Astrocyte of the cerebellum (primary cell): ENCODE data around the gene CDYL2.

Experiments used
- DNase-seq: peaks from one replicate; pipeline ENCODE4 v3.0.0-alpha.2; 2011; ENCODE audit warnings: low read depth
- H3K4me3 ChIP-seq: 2 replicates; pipeline ENCODE4 v1.5.1; 2011; ENCODE audit warnings: mild to moderate bottlenecking, low read depth, low read length, moderate library complexity
- in situ Hi-C: cut with HindIII; loops from 2 replicates; pipeline ENCODE4 v1.10.0; 2017; ENCODE audit warnings: low sequenced_read_pairs
- TF ChIP-seq, protein P1 (sequence below): IDR thresholded peaks from 2 replicates; pipeline ENCODE4 v1.5.1; 2012; ENCODE audit warnings: low read length, low read depth, moderate library complexity, mild to moderate bottlenecking; ENCODE audit errors: missing control alignments

Gene CDYL2

GRCh38 chr16:80556481-80556880, 247.9 kb downstream of the CDYL2 start:
- in situ Hi-C loops, result no loop called here
- TF ChIP-seq, protein P1, sequence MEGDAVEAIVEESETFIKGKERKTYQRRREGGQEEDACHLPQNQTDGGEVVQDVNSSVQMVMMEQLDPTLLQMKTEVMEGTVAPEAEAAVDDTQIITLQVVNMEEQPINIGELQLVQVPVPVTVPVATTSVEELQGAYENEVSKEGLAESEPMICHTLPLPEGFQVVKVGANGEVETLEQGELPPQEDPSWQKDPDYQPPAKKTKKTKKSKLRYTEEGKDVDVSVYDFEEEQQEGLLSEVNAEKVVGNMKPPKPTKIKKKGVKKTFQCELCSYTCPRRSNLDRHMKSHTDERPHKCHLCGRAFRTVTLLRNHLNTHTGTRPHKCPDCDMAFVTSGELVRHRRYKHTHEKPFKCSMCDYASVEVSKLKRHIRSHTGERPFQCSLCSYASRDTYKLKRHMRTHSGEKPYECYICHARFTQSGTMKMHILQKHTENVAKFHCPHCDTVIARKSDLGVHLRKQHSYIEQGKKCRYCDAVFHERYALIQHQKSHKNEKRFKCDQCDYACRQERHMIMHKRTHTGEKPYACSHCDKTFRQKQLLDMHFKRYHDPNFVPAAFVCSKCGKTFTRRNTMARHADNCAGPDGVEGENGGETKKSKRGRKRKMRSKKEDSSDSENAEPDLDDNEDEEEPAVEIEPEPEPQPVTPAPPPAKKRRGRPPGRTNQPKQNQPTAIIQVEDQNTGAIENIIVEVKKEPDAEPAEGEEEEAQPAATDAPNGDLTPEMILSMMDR, result no peak
- no peak for DNase-seq

DNA sequence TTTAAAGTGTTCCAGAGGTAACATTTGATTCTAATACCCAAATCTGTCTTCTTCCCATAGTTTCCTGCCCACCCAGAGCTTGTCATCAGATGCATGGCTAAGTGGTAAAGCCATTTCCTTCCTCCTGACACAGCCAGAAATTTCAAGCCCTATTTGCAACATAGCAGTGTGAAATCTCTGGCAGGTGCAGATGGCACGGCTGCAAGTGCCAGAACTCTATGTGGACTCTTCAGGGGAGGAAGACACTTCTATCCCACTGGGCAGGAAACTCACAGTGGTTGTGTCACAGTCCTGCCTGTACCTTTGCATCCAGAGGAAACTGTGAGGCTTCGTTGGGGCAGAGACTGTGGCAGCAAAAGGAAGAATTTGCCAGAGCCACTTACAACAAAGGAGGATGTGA, 250.4 kb downstream of the CDYL2 start:
- no peak overlapping the region for H3K4me3 ChIP-seq
- in situ Hi-C loops, result no loop called here
- no peak for DNase-seq
- TF ChIP-seq, protein P1, result no peak

More at GRCh38 chr16:80556481-80556880, 247.9 kb downstream of the CDYL2 start:
- H3K4me3 ChIP-seq, result no peak overlapping the region

DNA sequence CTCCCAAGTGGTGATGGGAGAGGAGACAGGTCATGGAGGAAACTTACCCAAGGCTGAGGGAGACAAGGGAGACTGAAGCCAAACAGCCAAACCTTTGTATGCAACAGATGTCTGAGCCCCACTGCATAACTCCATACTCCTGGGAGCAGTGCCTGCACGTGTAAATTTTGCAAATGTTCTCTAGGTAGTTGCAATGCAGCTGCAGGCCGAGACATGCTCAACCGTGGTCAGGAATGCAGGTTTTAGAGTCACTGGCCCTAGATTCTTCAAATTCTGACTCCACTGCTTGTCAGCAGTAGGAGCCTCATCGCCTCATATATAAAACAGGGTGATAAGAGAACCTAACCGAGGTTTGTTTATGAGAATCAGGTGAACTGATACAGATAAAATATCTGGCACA, 252.1 kb downstream of the CDYL2 start:
- DNase-seq, result no peak
- H3K4me3 ChIP-seq, result no peak overlapping the region
- TF ChIP-seq, protein P1, result no peak
- in situ Hi-C loops, result no loop called here
